Posterior vena cava (tissue), 2 donors: ENCODE data around the gene NELL2. TPM values are rescaled to one million over a fixed set of nuclear protein-coding genes. Genes with fewer than 3 reads are reported as not detected.
A peak's percentile ranks its signal among the peaks of the same experiment; 100 is the strongest.
"Not testable (repeated sequence)": the region's sequence is repeated elsewhere in the genome, so short reads cannot be mapped to it uniquely, and the experiment has no call there.

Source experiments
- DNase-seq: peaks from one replicate; pipeline ENCODE4 v3.0.0-alpha.2; 2020; ENCODE audit warnings: low spot score
- intact Hi-C, 2 donors: fragments of 100-400 bp; cut with DNase I; formaldehyde crosslinking; loops; one replicate each; pipeline versions ENCODE4 v1.14.1 to v1.14.2; 2022 to 2023
- total RNA-seq, 2 donors: library from RNA; stranded (reverse); fragmentation: NEBNext Ultra II Directional; extraction: Animal tissue kit (Norgen Biotek cat#: 25700); gene quantifications; one replicate each; pipeline ENCODE4 v1.2.1, GENCODE V29; 2021
- donor health status: DM: yes; HTN: yes; CAD: no.
- donor health status: DM: yes; HTN: yes; CAD: no.

NELL2 gene
- total RNA-seq, 2 donors from 2014 or later = 0.52 to 1.3 TPM

DNA sequence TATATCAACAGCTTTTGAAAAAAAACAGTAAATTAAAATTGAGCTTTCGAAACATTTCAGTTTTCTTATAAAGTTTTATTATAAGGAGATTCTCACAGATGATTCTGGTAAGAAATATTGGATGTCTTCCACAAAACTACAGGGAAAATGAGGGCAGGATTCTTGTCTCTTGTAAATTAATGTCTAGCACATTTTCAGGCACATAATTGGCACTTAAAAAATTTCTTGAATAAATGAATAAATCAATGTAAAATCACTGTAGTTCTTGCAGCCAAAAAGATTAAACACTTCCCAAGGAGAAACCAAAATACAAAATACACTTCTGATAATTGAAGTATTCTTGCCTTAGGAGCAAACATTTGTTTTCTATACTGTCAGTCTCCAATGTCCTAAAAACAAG is 164.4 kb downstream of the NELL2 start:
- no peak for DNase-seq
- intact Hi-C loops = no loop called here

DNA sequence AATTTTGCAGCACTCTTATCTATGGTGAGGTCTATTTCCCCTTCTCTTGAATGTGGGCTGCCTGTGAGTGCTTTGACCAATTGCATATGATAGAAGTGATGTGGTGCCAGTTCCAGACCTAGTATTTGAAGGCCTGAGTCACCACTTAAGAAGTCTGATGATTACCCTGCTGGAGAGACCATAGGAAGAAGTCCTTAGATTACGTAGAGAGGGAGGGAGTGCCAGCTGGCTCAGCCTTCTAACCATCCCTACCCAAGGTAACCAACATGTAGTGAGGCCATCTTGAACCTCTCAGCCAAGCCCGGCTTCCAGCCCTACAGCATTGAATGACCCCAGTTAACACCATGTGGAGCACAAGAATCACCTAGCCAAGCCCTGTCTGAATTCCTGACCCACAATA is 166.9 kb downstream of the NELL2 start:
- DNase-seq = no peak
- intact Hi-C loops = no loop called here

- DNase-seq = no peak
- intact Hi-C loops = no loop called here
Observed at GRCh38 chr12:44708218-44708617, 167.9 kb downstream of the NELL2 start.

DNA sequence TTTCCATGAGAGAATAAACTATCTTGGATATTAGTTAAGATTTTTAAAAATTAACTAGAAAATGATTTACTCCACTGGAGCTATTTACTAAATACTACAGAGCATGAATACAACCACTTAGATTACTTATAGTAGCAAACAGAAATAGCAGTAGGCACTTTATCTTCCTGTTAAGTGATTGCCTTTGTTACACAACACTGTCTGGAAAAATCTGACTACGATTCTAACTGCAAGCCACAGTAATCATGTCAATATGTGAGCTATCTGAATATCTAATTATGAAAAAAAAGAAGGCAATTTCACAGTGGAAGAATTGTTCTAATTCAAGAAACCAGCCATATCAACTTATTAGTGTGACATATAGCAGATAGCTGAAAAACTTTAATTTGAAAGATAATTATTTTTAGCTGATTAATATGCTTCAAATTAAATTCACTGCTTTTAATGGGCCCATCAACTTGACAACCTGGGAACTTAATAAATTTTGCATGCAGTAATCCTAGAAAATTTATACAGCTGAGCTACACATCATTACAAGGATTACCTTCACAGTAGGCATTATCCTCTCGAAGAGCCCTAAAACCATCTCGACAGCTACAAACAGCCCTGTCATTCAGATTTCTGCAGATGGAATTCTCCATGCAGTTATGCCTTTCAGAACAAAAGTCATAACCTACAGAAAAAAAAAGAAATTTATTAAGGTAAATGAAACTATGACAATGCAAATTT is 172.8 kb downstream of the NELL2 start:
- no peak for DNase-seq
- intact Hi-C loops = no loop called here

DNA sequence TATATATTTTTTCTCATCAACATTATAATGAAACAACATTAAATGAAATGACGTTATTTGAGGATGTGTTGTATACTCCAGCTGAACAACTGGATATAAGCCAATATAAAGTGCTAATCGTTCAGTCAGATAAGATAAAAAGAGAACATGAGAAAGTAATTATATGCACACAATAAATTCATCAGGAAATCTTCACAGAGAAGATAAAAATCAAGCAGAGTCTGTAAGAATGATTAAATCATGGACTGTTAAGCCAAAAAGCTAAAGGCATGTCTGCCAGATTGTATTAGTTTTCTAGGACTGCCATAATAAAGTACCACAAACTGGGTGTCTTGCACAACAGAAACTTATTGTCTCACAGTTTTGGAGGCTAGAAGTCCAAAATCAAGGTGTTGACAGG is 178.6 kb downstream of the NELL2 start:
- DNase-seq = no peak
- intact Hi-C loops = no loop called here

- intact Hi-C loops = no loop called here
- DNase-seq = no peak
Observed at GRCh38 chr12:44696542-44696941, 179.6 kb downstream of the NELL2 start.

DNA sequence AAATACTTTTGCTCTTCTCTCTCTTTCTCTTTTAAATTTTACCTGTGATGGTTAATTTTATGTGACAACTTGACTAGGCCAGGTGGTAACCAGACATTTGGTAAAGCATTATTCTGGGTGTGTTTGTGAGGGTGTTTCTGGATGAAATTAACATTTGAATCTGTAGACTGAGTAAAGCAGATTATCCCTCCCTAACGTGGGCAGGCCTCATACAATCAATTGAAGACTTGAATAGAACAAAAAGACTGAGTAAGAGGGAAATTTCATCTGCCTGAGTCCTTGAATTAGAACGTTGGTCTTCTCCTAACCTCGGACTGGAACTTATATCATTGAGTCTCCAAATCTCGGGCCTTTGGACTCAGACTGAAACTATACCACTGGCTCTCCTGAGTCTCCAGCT is 182.1 kb downstream of the NELL2 start:
- DNase-seq = no peak
- intact Hi-C loops = no loop called here

- no peak for DNase-seq
- intact Hi-C loops = no loop called here
Observed at GRCh38 chr12:44689587-44689986, 186.5 kb downstream of the NELL2 start.

DNA sequence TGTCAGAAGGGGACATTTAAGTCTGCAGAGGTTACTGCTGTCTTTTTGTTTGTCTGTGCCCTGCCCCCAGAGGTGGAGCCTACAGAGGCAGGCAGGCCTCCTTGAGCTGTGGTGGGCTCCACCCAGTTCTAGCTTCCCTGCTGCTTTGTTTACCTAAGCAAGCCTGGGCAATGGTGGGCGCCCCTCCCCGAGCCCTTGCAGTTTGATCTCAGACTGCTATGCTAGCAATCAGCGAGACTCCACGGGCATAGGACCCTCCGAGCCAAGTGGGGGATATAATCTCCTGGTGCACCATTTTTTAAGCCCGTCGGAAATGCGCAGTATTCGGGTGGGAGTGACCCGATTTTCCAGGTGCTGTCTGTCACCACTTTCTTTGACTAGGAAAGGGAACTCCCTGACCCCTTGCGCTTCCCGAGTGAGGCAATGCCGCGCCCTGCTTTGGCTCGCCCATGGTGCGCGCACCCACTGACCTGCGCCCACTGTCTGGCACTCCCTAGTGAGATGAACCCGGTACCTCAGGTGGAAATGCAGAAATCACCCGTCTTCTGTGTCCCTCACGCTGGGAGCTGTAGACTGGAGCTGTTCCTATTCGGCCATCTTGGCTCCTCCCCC is 189.2 kb downstream of the NELL2 start:
- peak; percentile 62 for DNase-seq
- intact Hi-C loops = not testable (repeated sequence)

DNA sequence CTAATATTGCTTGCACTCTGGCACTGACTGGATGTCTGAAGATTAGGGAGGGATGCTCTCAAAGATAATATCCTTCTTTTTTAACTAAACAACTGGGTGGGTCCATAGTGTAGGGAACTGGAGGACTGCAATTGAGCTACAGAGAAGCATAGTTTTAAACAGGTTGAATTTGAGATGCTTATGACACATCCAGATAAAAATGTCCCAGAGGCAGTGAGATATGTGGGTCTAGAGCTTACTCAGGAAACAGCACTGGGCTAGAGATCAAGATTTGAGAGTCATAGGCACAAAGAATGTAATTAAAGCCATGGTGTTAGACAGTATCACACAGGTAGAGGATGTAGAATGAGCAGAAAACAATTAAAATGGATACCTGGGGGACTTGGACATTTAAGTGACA is 198.4 kb downstream of the NELL2 start:
- intact Hi-C loops = no loop called here
- DNase-seq = no peak

GRCh38 chr12:44674875-44675274 is 201.2 kb downstream of the NELL2 start:
- intact Hi-C loops = no loop called here
- no peak for DNase-seq

GRCh38 chr12:44673811-44674210 is 202.3 kb downstream of the NELL2 start:
- no peak for DNase-seq
- intact Hi-C loops = no loop called here

DNA sequence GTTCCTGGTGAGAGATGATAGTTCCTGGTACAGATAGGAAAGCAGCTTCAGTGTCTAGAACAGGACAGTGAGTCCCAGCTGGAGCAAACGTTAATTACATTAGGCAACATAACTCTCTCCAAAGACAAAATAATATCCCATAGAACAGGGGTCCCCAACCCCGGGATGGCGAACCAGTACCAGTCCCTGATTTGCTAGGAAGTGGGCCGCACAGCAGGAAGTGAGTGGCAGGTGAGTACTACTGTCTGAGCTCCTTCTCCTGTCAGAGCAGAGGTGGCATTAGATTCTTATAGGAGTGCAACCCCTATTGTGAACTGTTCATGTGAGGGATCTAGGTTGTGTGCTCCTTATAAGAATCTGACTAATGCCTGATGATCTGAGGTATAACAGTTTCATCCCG is 204.1 kb downstream of the NELL2 start:
- DNase-seq = no peak
- intact Hi-C loops = no loop called here

DNA sequence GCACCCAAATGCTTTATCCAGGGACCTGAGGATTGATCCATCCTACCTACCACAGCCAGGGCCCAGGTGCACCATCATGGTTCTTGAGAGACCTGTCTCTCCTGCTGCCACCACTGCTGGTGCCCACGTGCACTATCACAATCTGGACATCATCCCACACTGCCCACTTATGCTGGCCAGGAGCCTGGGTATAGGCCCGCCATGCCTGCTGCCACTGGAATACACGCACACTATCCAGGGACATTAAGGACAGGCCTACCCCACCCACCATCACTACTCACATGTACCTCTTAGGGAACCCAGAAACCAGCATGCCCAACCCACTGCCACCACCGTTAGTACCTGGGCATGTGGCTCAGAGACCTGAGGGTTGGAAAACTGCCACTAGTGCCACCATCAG is 207.7 kb downstream of the NELL2 start:
- intact Hi-C loops = no loop called here
- no peak for DNase-seq

DNA sequence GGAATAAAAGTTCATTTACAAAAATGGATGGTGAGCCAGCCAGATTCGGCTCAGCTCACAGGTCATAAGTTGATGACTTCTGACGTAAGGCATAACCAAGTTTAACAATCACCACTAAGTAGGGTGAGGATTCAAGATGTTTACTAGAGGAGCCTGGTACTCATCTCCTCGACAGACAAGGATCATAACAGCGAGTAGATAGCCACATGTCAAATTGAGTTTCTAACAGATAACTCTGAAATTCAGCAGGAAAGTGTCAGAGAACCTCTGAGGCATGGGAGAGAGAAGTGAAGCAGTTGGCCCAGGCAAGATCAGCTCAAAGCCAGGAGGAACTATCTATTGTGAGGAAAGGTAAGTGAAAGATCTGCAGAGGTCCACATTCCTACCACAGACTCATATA is 208.7 kb downstream of the NELL2 start:
- intact Hi-C loops = no loop called here
- DNase-seq = no peak

DNA sequence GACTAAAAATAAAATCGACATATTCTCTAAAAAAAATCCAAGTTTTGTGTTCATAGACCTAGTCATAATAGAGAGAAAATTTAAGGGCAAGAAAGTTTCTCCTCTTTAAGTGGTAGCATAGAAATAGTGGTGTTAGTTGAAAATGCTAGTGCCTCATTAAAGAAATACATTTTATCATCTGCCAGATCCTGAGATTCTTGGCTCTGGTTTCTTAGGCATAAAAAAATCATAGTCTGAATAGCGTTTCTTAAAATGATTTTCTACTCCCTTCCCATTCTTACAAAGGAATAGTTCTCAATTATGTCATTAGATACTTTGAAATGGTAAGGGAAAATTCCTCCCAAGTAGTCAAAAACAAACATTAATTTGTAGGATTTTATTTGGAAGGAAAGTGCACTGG is 212.8 kb downstream of the NELL2 start:
- no peak for DNase-seq
- intact Hi-C loops = no loop called here

DNA sequence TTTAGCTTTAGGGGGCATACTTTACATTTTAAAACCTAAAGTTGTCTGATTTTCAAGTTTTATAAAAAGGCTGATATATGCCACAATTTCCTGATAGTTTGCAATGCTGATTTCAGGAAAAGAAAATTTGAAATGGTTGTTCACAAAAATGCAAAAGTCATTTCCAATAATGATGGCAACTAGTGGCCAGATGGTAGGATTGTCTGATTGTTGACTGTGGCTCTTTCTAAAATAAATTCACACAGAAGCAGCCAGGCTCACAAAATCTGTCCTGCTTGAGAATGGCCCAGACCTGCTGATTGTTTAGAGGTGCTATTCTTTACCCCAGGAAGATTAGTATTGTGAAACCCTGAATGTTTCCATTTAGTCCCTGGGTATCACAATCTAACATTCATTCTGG is 220.3 kb downstream of the NELL2 start:
- intact Hi-C loops = no loop called here
- no peak for DNase-seq

DNA sequence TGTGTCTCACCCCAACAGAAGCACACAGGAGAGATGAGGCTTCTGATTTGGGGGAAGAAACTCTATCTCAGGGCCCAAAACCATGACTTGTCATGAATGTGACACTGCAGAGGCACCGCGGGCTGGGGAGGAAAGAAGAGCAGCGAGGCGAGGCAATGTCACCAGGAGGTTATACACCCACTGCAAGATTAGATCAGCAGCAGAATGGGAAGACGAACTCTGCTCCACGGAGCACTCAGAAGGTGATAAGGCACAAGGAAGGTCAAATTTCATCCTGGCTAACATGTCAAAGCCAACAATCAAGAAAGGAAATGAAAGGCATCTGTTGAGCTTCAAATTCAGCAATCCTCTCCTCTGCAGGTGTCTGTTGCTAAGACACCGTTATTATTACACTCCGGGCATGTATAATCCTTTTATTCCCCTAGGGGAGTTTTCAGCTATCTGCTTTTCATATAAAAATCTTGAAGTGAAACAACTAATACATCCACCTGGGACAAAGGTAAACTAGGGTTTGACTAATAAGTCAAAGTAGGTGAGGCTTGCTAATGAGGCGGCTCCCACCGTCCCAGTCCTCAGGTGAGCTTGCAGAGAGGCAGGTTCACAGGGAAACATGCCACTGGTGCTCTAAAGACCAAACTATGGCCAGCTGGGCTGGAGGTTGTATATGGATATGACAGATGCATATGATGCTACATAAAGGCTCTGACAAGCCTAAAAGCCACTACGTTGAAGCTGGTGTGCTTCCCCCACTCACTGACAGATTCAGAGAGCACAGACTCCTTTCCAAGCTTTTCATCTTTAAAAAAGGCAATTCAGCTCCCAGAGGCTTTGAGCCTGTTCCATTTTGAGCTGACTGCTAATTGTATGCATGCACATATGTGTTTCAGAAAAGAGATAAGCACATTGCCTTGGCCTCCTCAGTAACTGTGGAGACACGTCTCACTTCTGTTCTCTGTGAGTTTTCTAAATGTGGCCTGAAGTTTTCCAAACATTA is 221.2 kb downstream of the NELL2 start:
- DNase-seq = no peak
- intact Hi-C loops = no loop called here

DNA sequence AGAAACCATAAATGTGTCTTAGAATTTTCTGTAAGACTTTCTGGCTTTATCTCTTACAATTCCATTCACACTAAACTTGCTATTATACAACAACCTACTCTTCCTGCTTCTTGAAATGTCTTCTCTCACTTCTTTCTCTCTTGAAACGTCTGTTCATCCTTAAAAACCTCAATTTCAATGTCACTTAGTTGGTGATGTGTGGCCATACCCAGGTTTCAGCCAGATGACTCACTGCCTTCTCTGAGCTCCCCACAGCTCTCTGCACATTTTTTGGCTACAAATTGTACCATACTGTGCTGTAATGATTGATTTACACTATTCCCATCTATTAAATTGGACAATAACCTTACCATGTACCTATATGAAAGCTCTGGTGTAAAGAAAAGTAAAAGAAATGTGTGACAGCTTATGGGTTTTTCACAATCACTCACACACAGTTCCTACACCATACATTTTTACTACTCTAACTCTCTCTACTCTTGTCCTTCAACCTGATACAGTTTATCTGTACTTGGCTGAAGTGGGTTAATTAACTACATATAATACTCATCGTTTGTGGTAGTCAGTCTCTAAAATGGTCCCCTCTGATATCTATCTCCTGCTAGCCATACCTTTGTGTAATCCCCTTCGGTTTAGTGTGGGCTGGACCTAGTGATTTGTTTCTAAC is 222.1 kb downstream of the NELL2 start:
- DNase-seq = no peak
- intact Hi-C loops = no loop called here

DNA sequence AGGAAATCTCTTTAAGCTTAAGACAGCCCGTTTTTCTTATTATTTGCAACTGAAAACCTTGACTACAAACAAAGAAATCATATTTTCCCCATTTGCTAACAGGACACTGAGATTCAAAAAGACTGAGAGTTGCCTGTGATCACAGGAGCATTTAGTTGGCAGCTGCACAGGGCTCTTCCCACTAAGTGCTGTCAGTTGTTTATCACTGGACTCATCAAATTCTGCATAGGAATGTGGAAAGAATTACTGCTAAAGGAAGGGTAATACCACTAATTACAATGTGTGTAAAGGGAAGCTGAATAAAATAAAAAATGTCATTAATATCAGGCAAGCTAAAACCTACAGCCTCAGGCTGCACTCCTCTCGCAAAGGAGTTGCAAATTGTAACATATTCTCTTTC is 226.4 kb downstream of the NELL2 start:
- intact Hi-C loops = no loop called here
- no peak for DNase-seq
